ENCODE measurements around the gene DENND5A.

Gene DENND5A

GRCh38 chr11:9285850-9286587, 20.9 kb upstream of the DENND5A start:
- no peak for TF ChIP-seq Cebpa-rat (IDR thresholded peaks at IDR 0.05)
- no peak overlapping the region for H3K4me2 ChIP-seq
- H3K36me3 ChIP-seq = peaks cover 24% of the 10 kb centered on the region; the same call in 1 of the 2 replicates
- no peak overlapping the region for H3K4me3 ChIP-seq
- no peaks in the 10 kb centered on the region for H3K27me3 ChIP-seq
- no peak overlapping the region for H3K27ac ChIP-seq
- H3K9me3 ChIP-seq = no peaks in the 10 kb centered on the region
- H3K9ac ChIP-seq = no peak overlapping the region
- peaks cover 5% of the 10 kb centered on the region; the same call in 1 of the 2 replicates for H4K20me1 ChIP-seq
- peaks cover 6% of the 10 kb centered on the region for H3K4me1 ChIP-seq

DNA sequence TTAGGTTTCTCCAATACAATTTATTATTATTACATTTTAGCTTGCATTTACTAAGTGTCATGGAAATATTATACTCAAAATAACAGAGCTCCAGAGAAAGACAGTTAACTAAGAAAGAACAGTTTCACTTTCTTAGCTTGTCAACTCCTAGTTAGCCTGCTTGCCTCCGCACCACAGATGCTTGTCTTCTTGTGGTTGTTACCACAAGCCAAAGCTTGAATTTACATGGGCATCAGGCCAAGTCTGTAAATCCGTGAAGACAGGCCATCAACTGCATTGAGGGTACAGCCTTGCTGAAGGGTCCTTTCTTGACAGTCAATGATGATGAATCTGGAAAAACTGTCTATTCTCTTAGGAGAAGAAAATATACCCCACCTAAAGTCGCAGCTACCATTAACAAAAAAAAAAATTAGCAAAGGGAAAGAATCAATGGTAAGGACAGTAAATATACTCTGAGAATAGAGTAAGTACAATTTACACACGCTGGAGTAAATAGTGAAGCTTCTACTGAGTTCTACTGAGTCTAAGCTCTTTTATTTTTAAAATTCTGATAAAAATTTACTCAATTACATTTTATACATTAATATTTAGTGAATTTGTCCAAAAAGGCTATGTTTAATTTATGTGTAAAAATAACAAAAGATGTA, 15.6 kb upstream of the DENND5A start:
- no peak overlapping the region for H3K4me3 ChIP-seq
- peak overlapping the region; percentile 84 for H3K4me2 ChIP-seq
- no peaks in the 10 kb centered on the region for H3K9me3 ChIP-seq
- no peak overlapping the region for H3K27ac ChIP-seq
- no peak for TF ChIP-seq Cebpa-rat (IDR thresholded peaks at IDR 0.05)
- H3K9ac ChIP-seq = no peak overlapping the region
- H3K4me1 ChIP-seq = peaks cover 19% of the 10 kb centered on the region
- peaks cover 8% of the 10 kb centered on the region; the same call in 1 of the 2 replicates for H4K20me1 ChIP-seq
- H3K27me3 ChIP-seq = no peaks in the 10 kb centered on the region
- H3K36me3 ChIP-seq = peaks cover 27% of the 10 kb centered on the region

- H3K9ac ChIP-seq = no peak overlapping the region
- no peak overlapping the region for H3K4me2 ChIP-seq
- TF ChIP-seq Cebpa-rat (IDR thresholded peaks at IDR 0.05) = no peak
- H4K20me1 ChIP-seq = peaks cover 8% of the 10 kb centered on the region; the same call in 1 of the 2 replicates
- H3K9me3 ChIP-seq = no peaks in the 10 kb centered on the region
- H3K27ac ChIP-seq = no peak overlapping the region
- H3K4me3 ChIP-seq = no peak overlapping the region
- no peaks in the 10 kb centered on the region for H3K27me3 ChIP-seq
- H3K4me1 ChIP-seq = peaks cover 19% of the 10 kb centered on the region
- H3K36me3 ChIP-seq = peaks cover 22% of the 10 kb centered on the region; the same call in 1 of the 2 replicates
These were observed 12.0 kb upstream of the DENND5A start for GRCh38 chr11:9277176-9277575.

- Histone ChIP-seq H3K9ac (no peak overlapping the region), H3K4me2 (no peak overlapping the region), H3K36me3 (peaks cover 19% of the 10 kb centered on the region; the same call in 1 of the 2 replicates), H3K27me3 (no peaks in the 10 kb centered on the region), H3K27ac (no peak overlapping the region), H4K20me1 (peaks cover 8% of the 10 kb centered on the region; the same call in 1 of the 2 replicates), H3K4me1 (peaks cover 19% of the 10 kb centered on the region), H3K4me3 (no peak overlapping the region), H3K9me3 (no peaks in the 10 kb centered on the region)
- TF ChIP-seq Cebpa-rat (IDR thresholded peaks at IDR 0.05) = no peak
These were observed 11.4 kb upstream of the DENND5A start for GRCh38 chr11:9276571-9276970.

DNA sequence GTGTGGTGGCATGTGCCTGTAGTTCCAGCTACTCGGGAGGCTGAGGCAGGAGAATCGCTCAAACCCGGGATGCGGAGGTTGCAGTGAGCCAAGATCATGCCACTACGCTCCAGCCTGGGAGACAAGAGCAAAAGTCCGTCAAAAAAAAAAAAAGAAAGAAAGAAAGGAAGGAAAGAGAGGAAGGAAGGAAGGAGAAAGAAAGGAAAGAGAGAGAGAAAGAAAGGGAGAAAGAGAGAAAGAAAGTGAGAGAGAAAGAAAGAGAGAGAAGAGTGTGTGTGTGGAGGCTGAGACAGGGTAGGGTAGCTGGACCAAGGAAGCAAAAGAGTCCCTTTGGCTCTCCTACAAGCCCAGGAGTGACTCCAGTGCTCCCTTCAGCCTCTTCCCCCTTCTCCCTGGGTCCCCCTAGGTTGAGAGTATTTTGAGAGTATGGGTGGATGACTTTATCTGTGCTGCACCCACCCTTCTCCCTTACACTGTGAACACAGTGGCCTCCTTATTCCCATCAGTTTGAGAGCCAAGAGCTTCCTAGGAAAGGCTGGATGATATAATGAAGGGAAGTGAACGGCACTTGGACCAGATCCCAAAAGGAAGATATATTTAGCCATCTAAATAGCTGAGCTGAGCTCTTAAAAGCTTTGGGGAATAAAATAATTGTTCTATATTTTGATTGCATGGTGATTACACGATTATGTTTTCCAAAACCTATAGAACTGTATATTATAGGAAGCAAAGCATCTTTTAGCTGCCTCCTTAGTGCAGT, 9.5 kb upstream of the DENND5A start:
- Histone ChIP-seq H3K27me3 (no peaks in the 10 kb centered on the region), H3K36me3 (peaks cover 12% of the 10 kb centered on the region; the same call in 1 of the 2 replicates), H3K4me2 (no peak overlapping the region), H4K20me1 (no peaks in the 10 kb centered on the region), H3K4me1 (0 out of 2 replicates have a peak, but pooled peaks cover 4% of the 10 kb centered on the region), H3K27ac (no peak overlapping the region), H3K9me3 (no peaks in the 10 kb centered on the region), H3K4me3 (no peak overlapping the region), H3K9ac (no peak overlapping the region)
- TF ChIP-seq Cebpa-rat (IDR thresholded peaks at IDR 0.05) = no peak

DNA sequence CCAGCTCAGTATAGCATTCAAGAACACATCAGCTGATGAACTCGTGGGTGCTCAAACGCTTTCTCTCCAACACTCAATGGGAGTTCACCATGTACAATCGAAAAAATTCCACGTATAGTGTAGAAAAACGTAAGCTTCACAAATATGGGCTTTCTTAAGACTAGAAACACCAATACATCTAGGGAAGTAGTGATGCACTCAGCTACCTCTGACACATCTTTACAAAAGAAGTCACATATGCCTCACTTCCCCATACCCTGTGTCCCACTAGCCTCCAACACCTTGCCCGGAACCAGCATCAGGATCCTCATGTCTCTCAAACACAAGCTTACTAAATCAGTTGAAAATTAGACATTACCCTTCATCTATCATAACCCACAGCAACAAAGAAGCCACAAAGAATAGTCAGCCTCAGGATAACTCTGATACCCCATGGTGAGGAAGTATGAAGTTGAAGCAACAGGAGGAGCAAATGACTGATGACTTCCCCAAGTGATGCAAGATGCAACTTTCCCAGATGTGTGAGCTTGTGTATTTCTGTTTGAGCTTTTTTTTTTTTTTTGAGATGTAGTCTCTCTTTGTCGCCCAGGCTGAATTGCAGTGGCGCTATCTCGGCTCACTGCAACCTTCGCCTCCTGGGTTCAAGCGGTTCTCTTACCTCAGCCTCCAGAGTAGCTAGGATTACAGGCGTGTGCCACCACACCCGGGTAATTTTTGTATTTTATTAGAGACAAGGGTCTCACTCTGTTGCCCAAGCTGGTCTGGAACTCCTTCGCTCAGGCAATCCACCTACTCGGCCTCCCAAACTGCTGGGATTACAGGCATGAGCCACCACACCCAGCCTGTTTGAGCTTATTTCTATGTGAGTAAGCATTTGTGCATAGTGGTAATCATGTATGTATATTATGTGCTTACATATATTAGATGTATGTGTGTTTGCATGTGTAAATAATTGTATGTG, 8.5 kb upstream of the DENND5A start:
- Histone ChIP-seq H3K27me3 (no peaks in the 10 kb centered on the region), H3K4me1 (0 out of 2 replicates have a peak, but pooled peaks cover 4% of the 10 kb centered on the region)

GRCh38 chr11:9269492-9270013, 4.4 kb upstream of the DENND5A start:
- Histone ChIP-seq H3K4me1 (peaks cover 12% of the 10 kb centered on the region), H3K27me3 (0 out of 2 replicates have a peak, but pooled peaks cover 3% of the 10 kb centered on the region), H3K4me2 (no peak overlapping the region), H4K20me1 (peaks cover 8% of the 10 kb centered on the region; the same call in 1 of the 2 replicates), H3K9ac (no peak overlapping the region), H3K9me3 (no peaks in the 10 kb centered on the region), H3K36me3 (no peaks in the 10 kb centered on the region), H3K27ac (no peak overlapping the region), H3K4me3 (no peak overlapping the region)
- TF ChIP-seq Cebpa-rat (IDR thresholded peaks at IDR 0.05) = no peak

More for the DNA sequence above, 8.5 kb upstream of the DENND5A start:
- Histone ChIP-seq H3K4me3 (no peak overlapping the region), H3K9ac (no peak overlapping the region), H4K20me1 (no peaks in the 10 kb centered on the region), H3K27ac (no peak overlapping the region), H3K36me3 (peaks cover 7% of the 10 kb centered on the region; the same call in 1 of the 2 replicates), H3K9me3 (no peaks in the 10 kb centered on the region), H3K4me2 (no peak overlapping the region)
- no peak for TF ChIP-seq Cebpa-rat (IDR thresholded peaks at IDR 0.05)

- Histone ChIP-seq H3K27me3 (0 out of 2 replicates have a peak, but pooled peaks cover 3% of the 10 kb centered on the region), H3K9me3 (no peaks in the 10 kb centered on the region), H3K4me2 (no peak overlapping the region), H3K4me1 (peaks cover 19% of the 10 kb centered on the region), H3K4me3 (no peak overlapping the region), H3K36me3 (no peaks in the 10 kb centered on the region), H4K20me1 (peaks cover 22% of the 10 kb centered on the region), H3K27ac (no peak overlapping the region), H3K9ac (no peak overlapping the region)
- no peak for TF ChIP-seq Cebpa-rat (IDR thresholded peaks at IDR 0.05)
These were observed 2.5 kb upstream of the DENND5A start for GRCh38 chr11:9267680-9268079.

Data from BLaER1 (cell line).